T47D (cell line): Measurements from ENCODE around the gene CYP46A1.

Experiments used
- DNase-seq, 2 experiments: peaks; one replicate each; pipeline versions ENCODE4 v3.0.0 to v3.0.0-alpha.2; 2011 to 2012; ENCODE audit warnings: low read depth in 1 of 2, low spot score in 1 of 2
- JUND ChIP-seq: IDR thresholded peaks from 2 replicates; pipeline ENCODE4 v1.6.1; 2012; ENCODE audit warnings: low read depth
- in situ Hi-C: cut with HindIII; loops from 2 replicates; pipeline ENCODE4 v1.10.0; 2016; ENCODE audit warnings: low sequenced_read_pairs, low pct_unique_long_range_greater_than_20kb

CYP46A1 gene

GRCh38 chr14:99704037-99704436 is 19.9 kb downstream of the CYP46A1 start:
- DNase-seq = no peak
- in situ Hi-C loops = no loop called here
- no peak for TF ChIP-seq JUND

GRCh38 chr14:99706107-99706900 is 22.2 kb downstream of the CYP46A1 start:
- TF ChIP-seq JUND = no peak
- in situ Hi-C loops = no loop called here
- no peak for DNase-seq

GRCh38 chr14:99707420-99707819 is 23.3 kb downstream of the CYP46A1 start:
- DNase-seq = no peak
- in situ Hi-C loops = no loop called here
- no peak for TF ChIP-seq JUND

GRCh38 chr14:99707921-99708320 is 23.8 kb downstream of the CYP46A1 start:
- TF ChIP-seq JUND = no peak
- no peak for DNase-seq
- in situ Hi-C loops = no loop called here

DNA sequence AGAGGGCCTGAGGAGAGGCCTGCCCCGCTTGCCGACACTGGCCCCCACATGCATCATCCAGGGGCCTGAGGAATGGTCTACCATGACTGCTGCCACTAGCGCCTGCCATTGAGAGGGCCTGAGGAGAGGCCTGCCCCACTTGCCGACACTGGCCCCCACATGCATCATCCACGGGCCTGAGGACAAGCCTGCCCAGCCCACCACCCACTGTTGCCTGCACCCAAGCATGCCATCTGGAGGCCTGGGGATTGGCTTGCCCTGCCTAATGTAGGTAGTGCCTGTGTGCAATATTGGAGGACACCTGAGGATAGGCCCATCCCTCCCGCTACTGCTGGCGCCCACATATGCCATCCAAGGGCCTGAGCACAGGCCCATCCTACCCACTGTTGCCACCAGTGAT is 24.4 kb downstream of the CYP46A1 start:
- in situ Hi-C loops = no loop called here
- DNase-seq = no peak
- no peak for TF ChIP-seq JUND

GRCh38 chr14:99713972-99714371 is 29.9 kb downstream of the CYP46A1 start:
- in situ Hi-C loops = no loop called here
- no peak for TF ChIP-seq JUND
- DNase-seq = no peak

DNA sequence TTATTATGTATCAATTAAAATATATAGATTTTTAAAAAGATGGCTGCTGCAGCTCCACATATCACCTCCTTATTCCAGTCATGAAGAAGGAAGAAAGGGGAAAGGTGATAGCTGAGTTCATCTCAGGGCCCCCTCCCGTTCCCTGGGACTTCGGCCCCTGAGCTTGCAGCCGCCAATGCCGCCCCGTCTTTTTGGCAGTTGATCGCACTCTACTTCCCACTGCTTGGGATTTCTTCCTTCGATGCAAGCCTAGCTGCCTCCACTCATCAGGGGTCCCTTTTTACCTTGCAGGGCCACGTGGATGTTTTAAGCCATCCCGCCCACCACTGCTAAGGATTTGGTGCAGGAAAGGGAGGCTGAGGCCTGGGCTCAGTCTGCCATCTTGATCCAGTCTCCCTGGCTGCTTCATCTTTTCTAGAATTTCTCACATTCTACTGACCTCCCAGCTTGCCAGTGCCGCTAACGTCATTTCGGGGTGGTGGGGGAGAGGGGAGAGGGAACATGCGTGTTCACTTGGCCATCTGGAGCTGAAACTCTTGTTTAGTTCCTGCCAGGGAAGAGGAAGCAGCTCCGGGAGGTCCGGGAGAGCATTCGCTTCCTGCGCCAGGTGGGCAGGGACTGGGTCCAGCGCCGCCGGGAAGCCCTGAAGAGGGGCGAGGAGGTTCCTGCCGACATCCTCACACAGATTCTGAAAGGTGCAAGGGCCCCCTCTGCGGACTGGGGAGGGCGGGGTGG is 31.3 kb downstream of the CYP46A1 start:
- no peak for TF ChIP-seq JUND
- in situ Hi-C loops = no loop called here
- no peak for DNase-seq

DNA sequence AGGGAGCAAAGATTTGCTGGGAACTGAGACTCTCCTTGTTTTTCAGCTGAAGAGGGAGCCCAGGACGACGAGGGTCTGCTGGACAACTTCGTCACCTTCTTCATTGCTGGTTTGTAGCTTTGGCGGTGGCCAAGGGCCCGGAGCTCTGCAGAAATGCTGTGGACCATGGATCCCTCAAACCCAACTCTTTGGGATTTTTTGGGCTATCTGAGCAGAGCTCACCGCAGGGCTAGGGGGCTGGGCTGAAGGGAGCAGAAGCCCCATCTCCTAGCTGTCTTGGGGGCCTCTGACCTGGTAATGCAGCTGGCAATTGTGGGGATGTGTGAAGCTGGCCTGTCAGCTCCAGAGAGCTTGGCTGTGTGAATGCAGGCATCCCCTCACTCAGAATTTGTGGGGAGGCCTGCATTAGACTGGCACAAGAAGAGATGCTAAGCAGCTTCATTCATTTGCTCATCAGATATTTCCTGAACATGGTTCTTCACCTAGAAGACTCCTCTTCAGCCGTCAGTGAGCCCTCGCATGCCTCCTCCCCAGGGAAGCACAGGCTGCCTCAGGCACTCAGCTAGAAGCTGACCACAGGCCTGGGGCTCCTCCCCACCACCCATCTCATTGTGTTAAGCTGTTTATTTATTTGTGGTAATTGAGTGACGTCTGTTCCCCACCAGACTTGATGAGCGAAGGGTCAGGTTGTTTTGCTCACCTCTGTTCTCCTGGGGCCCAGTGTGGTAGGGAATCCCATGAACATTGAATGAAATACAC is 32.2 kb downstream of the CYP46A1 start:
- DNase-seq = no peak
- in situ Hi-C loops = no loop called here
- no peak for TF ChIP-seq JUND

DNA sequence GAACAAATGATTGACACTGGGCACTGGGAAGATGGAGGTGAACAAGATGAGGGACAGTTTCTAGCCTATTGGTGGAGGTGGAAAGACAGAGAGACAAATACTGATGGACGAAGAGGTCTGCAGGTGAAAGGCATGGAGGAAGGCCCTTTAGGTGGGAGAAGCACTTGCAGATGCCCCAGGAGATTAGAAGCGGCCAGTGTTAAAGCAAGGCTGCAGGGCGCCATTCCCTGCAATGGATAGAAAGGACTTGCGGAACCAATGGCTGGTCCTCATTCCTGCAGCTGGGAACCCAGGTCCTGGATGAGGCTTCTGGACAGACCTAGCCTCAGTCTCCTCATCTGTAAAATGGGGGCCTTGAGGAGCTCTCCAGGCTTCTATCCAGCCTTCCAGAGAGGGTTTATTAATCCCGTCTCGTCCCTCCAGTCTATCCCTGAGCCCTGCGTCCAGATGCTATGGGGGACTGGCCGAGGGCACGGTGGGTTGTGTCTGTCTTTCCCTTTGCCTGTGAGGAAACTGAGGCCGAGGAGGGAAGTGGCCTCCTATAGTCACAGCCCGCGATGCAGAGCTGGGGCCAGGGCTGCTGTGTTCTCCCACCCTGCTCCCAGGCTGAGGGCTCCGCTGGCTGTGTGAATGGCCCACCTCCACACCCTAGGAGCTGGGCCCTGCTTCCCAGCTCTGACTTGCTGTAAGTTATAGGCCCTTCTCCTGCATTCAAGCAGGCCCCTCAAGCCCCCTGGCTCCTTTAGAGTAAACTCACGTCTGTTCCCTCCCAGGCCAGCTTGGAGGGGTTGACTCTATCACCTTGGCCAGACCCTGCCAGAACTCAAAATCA is 33.0 kb downstream of the CYP46A1 start:
- DNase-seq = no peak
- TF ChIP-seq JUND = no peak
- in situ Hi-C loops = no loop called here

DNA sequence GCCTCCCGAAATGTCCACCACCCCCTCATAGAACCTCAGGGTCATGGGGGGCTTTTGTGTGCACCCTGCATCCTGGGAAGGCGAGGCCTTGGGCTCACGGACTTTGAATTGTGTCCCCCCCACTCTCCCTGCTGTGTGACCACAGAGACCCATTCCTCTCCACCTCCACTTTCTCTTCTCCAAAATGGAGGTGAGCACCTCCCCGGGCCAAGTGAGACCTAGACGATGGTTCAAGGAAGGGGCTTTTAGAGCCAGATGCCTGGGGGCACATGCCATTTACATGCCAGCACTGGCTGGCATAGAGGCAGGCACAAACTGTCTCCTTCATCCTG is 33.5 kb downstream of the CYP46A1 start:
- DNase-seq = no peak
- TF ChIP-seq JUND = no peak
- in situ Hi-C loops = no loop called here

GRCh38 chr14:99718031-99718810 is 34.1 kb downstream of the CYP46A1 start:
- in situ Hi-C loops = no loop called here
- DNase-seq = no peak
- no peak for TF ChIP-seq JUND

GRCh38 chr14:99718811-99719192 is 34.7 kb downstream of the CYP46A1 start:
- no peak for DNase-seq
- TF ChIP-seq JUND = no peak
- in situ Hi-C loops = no loop called here
